Measurements from ENCODE around the gene PKNOX2. TPM values are rescaled to one million over a fixed set of nuclear protein-coding genes. Genes with fewer than 3 reads are reported as not detected.

The PKNOX2 gene
- total RNA-seq, 6 experiments from 2014 or later: 0.10 TPM; not detected in 5

GRCh38 chr11:125202362-125202880 is 37.9 kb downstream of the PKNOX2 start:
- no peak for TF ChIP-seq CTCF (IDR thresholded peaks at IDR 0.05)
- peaks cover 5% of the 10 kb centered on the region; the same call in 1 of the 2 replicates for H3K9me3 Mint-ChIP-seq
- no peaks in the 10 kb centered on the region for H3K4me1 Mint-ChIP-seq (ENCODE audit: low read depth)
- H3K4me3 Mint-ChIP-seq: no peak overlapping the region
- peaks cover 50% of the 10 kb centered on the region for H3K27me3 Mint-ChIP-seq (ENCODE audit: insufficient read depth)
- DNase-seq: no peak
- H3K27ac Mint-ChIP-seq: no peak overlapping the region
- no peaks in the 10 kb centered on the region for H3K36me3 Mint-ChIP-seq (ENCODE audit: low read depth)

GRCh38 chr11:125202977-125203376 is 38.4 kb downstream of the PKNOX2 start:
- Mint-ChIP-seq H3K27me3 (ENCODE audit: insufficient read depth) (peaks cover 44% of the 10 kb centered on the region), H3K27ac (no peak overlapping the region), H3K4me1 (ENCODE audit: low read depth) (no peaks in the 10 kb centered on the region), H3K4me3 (no peak overlapping the region), H3K9me3 (no peaks in the 10 kb centered on the region; the same call in 1 of the 2 replicates), H3K36me3 (ENCODE audit: low read depth) (no peaks in the 10 kb centered on the region)
- TF ChIP-seq CTCF (IDR thresholded peaks at IDR 0.05): no peak
- no peak for DNase-seq

GRCh38 chr11:125207866-125208425 is 43.4 kb downstream of the PKNOX2 start:
- Mint-ChIP-seq H3K36me3 (ENCODE audit: low read depth) (no peaks in the 10 kb centered on the region), H3K4me3 (no peak overlapping the region), H3K27ac (no peak overlapping the region), H3K27me3 (ENCODE audit: insufficient read depth) (peaks cover 36% of the 10 kb centered on the region), H3K4me1 (ENCODE audit: low read depth) (no peaks in the 10 kb centered on the region), H3K9me3 (no peaks in the 10 kb centered on the region)
- no peak for DNase-seq
- TF ChIP-seq CTCF (IDR thresholded peaks at IDR 0.05): no peak

GRCh38 chr11:125210066-125210465 is 45.5 kb downstream of the PKNOX2 start:
- Mint-ChIP-seq H3K36me3 (ENCODE audit: low read depth) (no peaks in the 10 kb centered on the region), H3K4me1 (ENCODE audit: low read depth) (no peaks in the 10 kb centered on the region), H3K27ac (no peak overlapping the region), H3K4me3 (no peak overlapping the region), H3K9me3 (no peaks in the 10 kb centered on the region), H3K27me3 (ENCODE audit: insufficient read depth) (peaks cover 41% of the 10 kb centered on the region)
- no peak for TF ChIP-seq CTCF (IDR thresholded peaks at IDR 0.05)
- DNase-seq: no peak

- TF ChIP-seq CTCF (IDR thresholded peaks at IDR 0.05): no peak
- no peaks in the 10 kb centered on the region for H3K4me1 Mint-ChIP-seq (ENCODE audit: low read depth)
Observed at GRCh38 chr11:125211191-125211947, 46.8 kb downstream of the PKNOX2 start.

More at GRCh38 chr11:125211191-125211947, 46.8 kb downstream of the PKNOX2 start:
- Mint-ChIP-seq H3K27me3 (ENCODE audit: insufficient read depth) (peaks cover 38% of the 10 kb centered on the region), H3K27ac (no peak overlapping the region), H3K9me3 (no peaks in the 10 kb centered on the region), H3K36me3 (ENCODE audit: low read depth) (no peaks in the 10 kb centered on the region), H3K4me3 (no peak overlapping the region)
- no peak for DNase-seq

Data from HFFc6 (cell line).